ENCODE results near the gene HSPA1B.

GRCh38 chr6:31878222-31878621 is 50.7 kb downstream of the HSPA1B start:
- TF ChIP-seq, protein P1, sequence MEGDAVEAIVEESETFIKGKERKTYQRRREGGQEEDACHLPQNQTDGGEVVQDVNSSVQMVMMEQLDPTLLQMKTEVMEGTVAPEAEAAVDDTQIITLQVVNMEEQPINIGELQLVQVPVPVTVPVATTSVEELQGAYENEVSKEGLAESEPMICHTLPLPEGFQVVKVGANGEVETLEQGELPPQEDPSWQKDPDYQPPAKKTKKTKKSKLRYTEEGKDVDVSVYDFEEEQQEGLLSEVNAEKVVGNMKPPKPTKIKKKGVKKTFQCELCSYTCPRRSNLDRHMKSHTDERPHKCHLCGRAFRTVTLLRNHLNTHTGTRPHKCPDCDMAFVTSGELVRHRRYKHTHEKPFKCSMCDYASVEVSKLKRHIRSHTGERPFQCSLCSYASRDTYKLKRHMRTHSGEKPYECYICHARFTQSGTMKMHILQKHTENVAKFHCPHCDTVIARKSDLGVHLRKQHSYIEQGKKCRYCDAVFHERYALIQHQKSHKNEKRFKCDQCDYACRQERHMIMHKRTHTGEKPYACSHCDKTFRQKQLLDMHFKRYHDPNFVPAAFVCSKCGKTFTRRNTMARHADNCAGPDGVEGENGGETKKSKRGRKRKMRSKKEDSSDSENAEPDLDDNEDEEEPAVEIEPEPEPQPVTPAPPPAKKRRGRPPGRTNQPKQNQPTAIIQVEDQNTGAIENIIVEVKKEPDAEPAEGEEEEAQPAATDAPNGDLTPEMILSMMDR (IDR thresholded peaks at IDR 0.05): no peak
- TF ChIP-seq EP300 (IDR thresholded peaks at IDR 0.05): no peak

All from tibial nerve (tissue), 4 donors.